ENCODE results near the gene ASAP3. TPM values are rescaled to one million over a fixed set of nuclear protein-coding genes. Genes with fewer than 3 reads are reported as not detected.
"Not testable (repeated sequence)": the region's sequence is repeated elsewhere in the genome, so short reads cannot be mapped to it uniquely, and the experiment has no call there.

ASAP3 gene
- total RNA-seq, 2 donors from 2014 or later: 36.4 to 39.9 TPM

GRCh38 chr1:23389837-23390321 is 94.1 kb downstream of the ASAP3 start:
- intact Hi-C loops (cut with DNase I): no loop called here
- DNase-seq: no peak
- no peak for ATAC-seq

GRCh38 chr1:23387494-23387893 is 96.5 kb downstream of the ASAP3 start:
- intact Hi-C loops (cut with DNase I): no loop called here

GRCh38 chr1:23385119-23385621 is 98.8 kb downstream of the ASAP3 start:
- intact Hi-C loops (cut with DNase I): no loop called here
- DNase-seq (no peak), ATAC-seq (no peak)

More at GRCh38 chr1:23387494-23387893, 96.5 kb downstream of the ASAP3 start:
- ATAC-seq (no peak), DNase-seq (no peak)

- peak in 1 of 2 donors; percentile 26 for ATAC-seq
- intact Hi-C loops (cut with DNase I): no loop called here
These were observed 99.5 kb downstream of the ASAP3 start for GRCh38 chr1:23384312-23385058.

GRCh38 chr1:23383577-23384311 is 100.2 kb downstream of the ASAP3 start:
- DNase-seq: no peak

More at GRCh38 chr1:23384312-23385058, 99.5 kb downstream of the ASAP3 start:
- no peak for DNase-seq

GRCh38 chr1:23381233-23381885 is 102.6 kb downstream of the ASAP3 start:
- intact Hi-C loops (cut with DNase I): no loop called here
- no peak for DNase-seq
- ATAC-seq: no peak

More at GRCh38 chr1:23383577-23384311, 100.2 kb downstream of the ASAP3 start:
- peak; percentile 28 to 41 for ATAC-seq
- intact Hi-C loops (cut with DNase I): no loop called here

GRCh38 chr1:23380719-23381118 is 103.3 kb downstream of the ASAP3 start:
- ATAC-seq: no peak
- DNase-seq: no peak
- intact Hi-C loops (cut with DNase I): no loop called here

- DNase-seq; intact Hi-C loops (cut with DNase I); ATAC-seq: not testable (repeated sequence)
These were observed 103.7 kb downstream of the ASAP3 start for GRCh38 chr1:23380236-23380635.

Other genes starting within 250 kb of the ASAP3 start
- 10 to 100 TPM; 57.3 to 79.8 TPM for gene HNRNPR, start 139.9 kb downstream of the ASAP3 start, total RNA-seq
- gene ZNF436, start 114.3 kb downstream of the ASAP3 start, total RNA-seq: 10 to 100 TPM; 10.1 to 14.2 TPM
- 10 to 100 TPM; 32.9 to 38.3 TPM for gene TCEA3, start 59.4 kb downstream of the ASAP3 start, total RNA-seq
- gene E2F2, start 47.1 kb upstream of the ASAP3 start, total RNA-seq: 1 to 10 TPM in 1 of 2 donors, under 1 TPM in 1; 0.18 to 1.3 TPM
- gene ID3, start 75.3 kb upstream of the ASAP3 start, total RNA-seq: 100 to 1,000 TPM; 119 to 172 TPM
- 100 to 1,000 TPM; 639 to 683 TPM for gene RPL11, start 207.6 kb upstream of the ASAP3 start, total RNA-seq

Measured in left cardiac atrium (tissue), 4 donors.